Psoas muscle (tissue), 8 donors: Measurements from ENCODE around the gene DAP. TPM values are rescaled to one million over a fixed set of nuclear protein-coding genes. Genes with fewer than 3 reads are reported as not detected.

Experiments
- ATAC-seq, 4 donors: fragments of 200-7000 bp; cut with Tn5 transposase; one replicate each; pipeline ENCODE4 v1.9.1; 2020; ENCODE audit warnings: moderate library complexity in 3 of 4, mild to moderate bottlenecking in 2 of 4
- DNase-seq, 2 donors: peaks; one replicate each; pipeline ENCODE4 v3.0.0-alpha.2; 2020
- H3K27ac ChIP-seq: fragments of 200-600 bp; one replicate; pipeline ENCODE4 v1.8.0; 2022
- H3K27me3 ChIP-seq, 3 donors: fragments of 200-600 bp in 1 of 3; one replicate each; pipeline versions ENCODE4 v1.6.1 to v1.8.0; 2013 to 2022; ENCODE audit warnings: low read length in 2 of 3, mild to moderate bottlenecking in 2 of 3, moderate library complexity in 1 of 3; ENCODE audit not compliant: insufficient read depth in 3 of 3
- H3K36me3 ChIP-seq, 2 donors: fragments of 200-600 bp in 1 of 2; one replicate each; pipeline versions ENCODE4 v1.6.1 to v1.8.0; 2013 to 2022; ENCODE audit warnings: low read depth in 1 of 2, mild to moderate bottlenecking in 1 of 2, moderate library complexity in 1 of 2; ENCODE audit not compliant: insufficient read depth in 1 of 2
- H3K4me1 ChIP-seq: fragments of 200-600 bp; one replicate; pipeline ENCODE4 v1.8.0; 2022
- H3K4me3 ChIP-seq: fragments of 200-600 bp; one replicate; pipeline ENCODE4 v1.8.0; 2022; ENCODE audit warnings: mild to moderate bottlenecking
- H3K9me3 ChIP-seq: fragments of 200-600 bp; one replicate; pipeline ENCODE4 v1.8.0; 2022
- CTCF ChIP-seq: fragments of 200-600 bp; IDR thresholded peaks from one replicate; pipeline ENCODE4 v1.8.0; 2022; ENCODE audit warnings: antibody characterized with exemption
- WGBS, 3 donors: extraction: QIAGEN DNeasy Blood & Tissue Kit; methylation state at CpG; one replicate each; pipeline versions ENCODE4 v1.1.6 to v1.1.7; 2013; 5-methylcytosine and 5-hydroxymethylcytosine counted together
- intact Hi-C, 2 donors: fragments of 100-400 bp; cut with DNase I; formaldehyde crosslinking; loops; one replicate each; pipeline versions ENCODE4 v1.11.0 to v1.14.2; 2022
- polyA plus RNA-seq, 3 donors: library from polyadenylated mRNA; stranded (reverse); fragments of 200-250 nt; gene quantifications; one replicate each; pipeline ENCODE4 v1.2.3, GENCODE V29; 2013
- total RNA-seq, 4 donors: library from RNA; stranded (reverse); fragmentation: NEBNext Ultra II Directional in 2 of 4; extraction: Animal tissue kit (Norgen Biotek cat#: 25700) in 2 of 4; gene quantifications; one replicate each; pipeline versions ENCODE4 v1.2.1 to v1.2.4, GENCODE V29; 2021 to 2023
- donor health status: healthy with polysubstance abuse.
- donor health status: DM: no; HTN: no; CAD: no; lungs with moderate emphysema.
- donor health status: Bipolar disorder and iron deficiency.
- donor health status: healthy.
- donor health status: DM: yes; HTN: yes; CAD: no.
- donor health status: DM: no; HTN: no; CAD: no.
- donor health status: DM: no; HTN: no; CAD: no.
- donor health status: DM: yes; HTN: yes; CAD: no.

DAP gene
- total and polyA plus RNA-seq, 7 donors = 3.6 to 8.1 (median 5.1) TPM

DNA sequence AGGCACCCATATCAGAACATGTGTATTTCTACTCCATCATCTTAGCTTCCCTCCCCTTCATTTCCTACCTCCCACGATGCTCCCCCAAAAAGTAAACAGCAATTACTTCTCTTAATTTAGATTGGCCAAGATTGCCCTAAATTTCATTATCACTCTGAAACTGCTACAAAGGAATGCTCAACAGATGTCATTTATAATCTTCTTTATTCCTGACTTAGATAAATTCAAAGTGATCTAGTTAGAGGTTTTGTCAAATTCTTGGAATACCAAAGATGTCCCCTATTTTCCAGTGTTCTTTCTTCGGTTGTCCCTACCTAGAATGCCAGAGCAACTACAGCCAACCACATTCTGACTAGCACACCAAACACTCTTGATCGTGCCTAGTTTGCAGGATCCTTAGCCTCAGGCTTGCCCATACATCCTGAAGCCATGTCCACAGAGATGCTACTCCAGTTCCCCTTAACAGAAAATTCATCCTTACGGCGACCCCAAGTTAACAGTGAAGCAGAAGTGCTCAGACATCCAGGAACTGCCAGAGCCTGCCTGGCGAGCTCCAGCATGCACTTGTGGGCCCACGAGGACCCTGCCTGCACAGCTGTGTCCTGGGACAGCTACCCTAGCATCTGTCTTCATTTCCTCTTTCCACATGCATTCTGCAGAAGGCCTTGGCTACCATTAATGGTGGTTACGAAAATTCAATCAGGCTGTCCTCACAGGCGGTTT lies 31.6 kb downstream of the DAP start:
- DNase-seq (peak in 1 of 2 donors; percentile 65), ATAC-seq (no peak)
- H3K4me3 ChIP-seq = no peak overlapping the region
- H3K36me3 ChIP-seq = peaks cover 0 to 2% of the 10 kb centered on the region in 2 donors
- H3K9me3 ChIP-seq = no peaks in the 10 kb centered on the region
- WGBS, 3 donors = 48 to 70% (median 56%) methylated on average over 9 of the region's 9 CpGs
- no peak for TF ChIP-seq CTCF
- intact Hi-C loops = no loop called here
- H3K27me3 ChIP-seq = no peaks in the 10 kb centered on the region
- H3K27ac ChIP-seq = no peak overlapping the region
- H3K4me1 ChIP-seq = no peaks in the 10 kb centered on the region

GRCh38 chr5:10728679-10729078 lies 32.4 kb downstream of the DAP start:
- Histone ChIP-seq H3K4me3 (no peak overlapping the region), H3K27ac (no peak overlapping the region), H3K9me3 (no peaks in the 10 kb centered on the region), H3K36me3 (peaks cover 0 to 2% of the 10 kb centered on the region in 2 donors), H3K27me3 (no peaks in the 10 kb centered on the region), H3K4me1 (no peaks in the 10 kb centered on the region)
- intact Hi-C loops = no loop called here
- 95 to 96% (median 95%) methylated on average over 6 of the region's 6 CpGs for WGBS, 3 donors
- TF ChIP-seq CTCF = no peak
- no peak for DNase-seq
- ATAC-seq = no peak

- H3K36me3 ChIP-seq = peaks cover 0 to 2% of the 10 kb centered on the region in 2 donors
- DNase-seq (no peak), ATAC-seq (no peak)
- no peaks in the 10 kb centered on the region for H3K4me1 ChIP-seq
- WGBS, 3 donors = 88 to 95% (median 95%) methylated on average over 3 of the region's 3 CpGs
- H3K27me3 ChIP-seq = no peaks in the 10 kb centered on the region
- intact Hi-C loops = no loop called here
- H3K9me3 ChIP-seq = no peaks in the 10 kb centered on the region
- no peak overlapping the region for H3K27ac ChIP-seq
- no peak for TF ChIP-seq CTCF
- no peak overlapping the region for H3K4me3 ChIP-seq
These were observed 33.2 kb downstream of the DAP start for GRCh38 chr5:10727861-10728260.

- Histone ChIP-seq H3K27me3 (no peaks in the 10 kb centered on the region), H3K27ac (no peak overlapping the region), H3K9me3 (no peaks in the 10 kb centered on the region), H3K36me3 (peaks cover 0 to 2% of the 10 kb centered on the region in 2 donors), H3K4me3 (no peak overlapping the region), H3K4me1 (no peaks in the 10 kb centered on the region)
- WGBS, 3 donors = 63 to 74% (median 71%) methylated on average over 8 of the region's 8 CpGs
- no peak for DNase-seq
- no peak for ATAC-seq
- no peak for TF ChIP-seq CTCF
- intact Hi-C loops = no loop called here
These were observed 34.0 kb downstream of the DAP start for GRCh38 chr5:10726913-10727517.
